Fibroblast of mammary gland (primary cell): Measurements from ENCODE around the gene FAM13C.

Source experiments
- DNase-seq: peaks from one replicate; pipeline ENCODE4 v3.0.0-alpha.2; 2010; ENCODE audit warnings: low read depth
- H3K4me3 ChIP-seq: 2 replicates; pipeline ENCODE4 v1.5.1; 2011; ENCODE audit warnings: low read depth, mild to moderate bottlenecking, low read length, moderate library complexity; ENCODE audit not compliant: control insufficient read depth
- TF ChIP-seq, protein P1 (sequence below): conservative IDR thresholded peaks from 2 replicates; pipeline ENCODE4 v1.5.1; 2011; ENCODE audit warnings: low read depth, low read length, inconsistent platforms; ENCODE audit not compliant: control insufficient read depth, insufficient read depth

The FAM13C gene

DNA sequence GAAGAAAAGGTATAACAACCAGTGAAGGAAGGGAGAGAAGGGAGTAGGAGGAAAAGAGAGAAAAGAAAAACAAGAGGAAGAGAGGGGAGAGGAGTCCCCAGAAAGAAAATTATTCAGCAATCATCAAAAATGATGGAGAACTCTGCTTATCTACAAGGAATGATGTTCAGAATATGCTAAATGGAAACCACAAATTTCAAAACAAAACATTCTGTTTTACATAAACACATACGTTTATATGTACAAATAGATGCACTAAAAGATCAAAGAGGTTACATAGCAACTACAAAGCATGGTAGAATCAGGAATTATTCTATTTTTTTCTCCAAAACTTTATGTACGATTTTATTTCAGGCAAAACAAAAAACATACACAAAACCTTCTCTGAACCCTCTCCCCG lies 91.9 kb downstream of the FAM13C start:
- no peak for DNase-seq
- no peak overlapping the region for H3K4me3 ChIP-seq
- TF ChIP-seq, protein P1, sequence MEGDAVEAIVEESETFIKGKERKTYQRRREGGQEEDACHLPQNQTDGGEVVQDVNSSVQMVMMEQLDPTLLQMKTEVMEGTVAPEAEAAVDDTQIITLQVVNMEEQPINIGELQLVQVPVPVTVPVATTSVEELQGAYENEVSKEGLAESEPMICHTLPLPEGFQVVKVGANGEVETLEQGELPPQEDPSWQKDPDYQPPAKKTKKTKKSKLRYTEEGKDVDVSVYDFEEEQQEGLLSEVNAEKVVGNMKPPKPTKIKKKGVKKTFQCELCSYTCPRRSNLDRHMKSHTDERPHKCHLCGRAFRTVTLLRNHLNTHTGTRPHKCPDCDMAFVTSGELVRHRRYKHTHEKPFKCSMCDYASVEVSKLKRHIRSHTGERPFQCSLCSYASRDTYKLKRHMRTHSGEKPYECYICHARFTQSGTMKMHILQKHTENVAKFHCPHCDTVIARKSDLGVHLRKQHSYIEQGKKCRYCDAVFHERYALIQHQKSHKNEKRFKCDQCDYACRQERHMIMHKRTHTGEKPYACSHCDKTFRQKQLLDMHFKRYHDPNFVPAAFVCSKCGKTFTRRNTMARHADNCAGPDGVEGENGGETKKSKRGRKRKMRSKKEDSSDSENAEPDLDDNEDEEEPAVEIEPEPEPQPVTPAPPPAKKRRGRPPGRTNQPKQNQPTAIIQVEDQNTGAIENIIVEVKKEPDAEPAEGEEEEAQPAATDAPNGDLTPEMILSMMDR = no peak

DNA sequence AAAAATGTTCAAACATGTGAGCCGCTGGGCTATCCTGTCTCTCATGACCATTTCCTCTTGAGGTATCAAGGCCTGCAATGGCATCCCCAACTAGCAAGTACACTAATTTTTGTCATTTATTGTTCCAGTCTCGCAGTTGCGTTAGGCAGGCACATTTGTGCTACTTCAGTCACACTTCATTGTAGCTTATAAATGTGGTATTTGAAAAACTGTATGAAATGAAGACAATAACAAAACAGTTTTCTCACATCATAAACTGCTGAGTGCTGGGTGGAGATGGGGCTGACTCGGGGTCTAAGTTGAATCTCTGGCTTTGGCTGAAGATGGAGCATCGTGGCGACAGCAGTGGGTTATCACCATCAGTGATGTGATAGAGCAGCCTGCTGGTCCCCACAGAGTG lies 92.7 kb downstream of the FAM13C start:
- TF ChIP-seq, protein P1 = no peak
- no peak overlapping the region for H3K4me3 ChIP-seq
- no peak for DNase-seq

DNA sequence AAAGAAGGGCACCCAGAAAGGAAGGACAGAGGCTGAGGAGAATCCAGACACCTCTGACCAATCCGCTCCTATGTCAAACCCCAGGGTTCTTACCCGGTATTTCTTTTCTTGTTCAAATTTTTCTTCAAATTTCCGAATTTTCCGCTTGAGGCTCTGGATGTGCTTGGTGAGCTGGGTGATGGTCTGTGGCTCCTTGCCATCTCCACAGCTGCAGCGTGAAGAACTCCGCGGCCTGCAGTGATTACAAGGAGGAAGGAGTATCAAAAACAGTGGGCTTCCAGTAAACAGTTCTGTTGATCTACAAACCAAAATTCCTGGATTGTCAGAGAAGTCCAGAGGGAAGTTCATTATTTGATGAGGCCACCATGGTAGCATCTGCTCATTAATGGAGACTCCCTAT lies 93.9 kb downstream of the FAM13C start:
- no peak overlapping the region for H3K4me3 ChIP-seq
- DNase-seq = no peak
- TF ChIP-seq, protein P1 = no peak

DNA sequence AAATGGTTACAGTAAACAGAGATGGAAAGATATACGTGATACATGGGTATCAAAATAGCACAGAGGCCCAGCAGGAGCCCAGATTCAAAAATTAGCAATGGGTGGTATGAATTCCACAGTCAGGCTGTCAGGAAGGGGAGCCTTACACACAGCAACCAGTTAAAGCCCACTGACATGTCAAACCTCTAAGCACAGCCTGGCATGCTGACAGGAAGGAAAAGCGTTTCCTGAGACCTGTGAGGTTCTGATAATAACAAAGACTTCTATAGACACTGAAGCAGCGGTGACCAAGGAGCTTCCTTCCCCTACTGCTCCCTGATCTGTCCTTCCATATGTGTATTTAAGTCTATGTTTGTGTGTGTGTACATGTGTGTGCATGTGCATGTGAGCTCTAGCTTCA lies 96.0 kb downstream of the FAM13C start:
- H3K4me3 ChIP-seq = no peak overlapping the region
- TF ChIP-seq, protein P1 = no peak
- DNase-seq = no peak

DNA sequence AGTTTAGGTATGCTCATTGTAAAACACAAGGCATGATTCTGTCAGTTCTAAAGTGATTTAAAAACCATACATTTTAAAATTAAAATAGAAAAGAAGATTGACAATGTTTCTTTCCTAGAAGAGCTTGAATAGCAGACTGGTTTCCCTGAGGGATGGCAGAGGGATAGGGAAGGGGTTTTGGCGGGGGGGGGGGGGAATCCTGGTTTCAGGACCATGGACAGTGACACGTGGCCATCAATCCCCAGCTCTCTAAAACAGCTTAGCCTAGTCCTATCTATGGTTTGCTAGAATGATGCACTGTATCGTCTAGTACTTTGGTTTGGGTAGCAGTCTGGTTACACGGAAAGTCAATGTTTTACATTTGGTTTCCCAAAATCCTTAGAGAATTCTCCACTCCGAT lies 97.2 kb downstream of the FAM13C start:
- no peak for DNase-seq
- no peak overlapping the region for H3K4me3 ChIP-seq
- TF ChIP-seq, protein P1 = no peak

DNA sequence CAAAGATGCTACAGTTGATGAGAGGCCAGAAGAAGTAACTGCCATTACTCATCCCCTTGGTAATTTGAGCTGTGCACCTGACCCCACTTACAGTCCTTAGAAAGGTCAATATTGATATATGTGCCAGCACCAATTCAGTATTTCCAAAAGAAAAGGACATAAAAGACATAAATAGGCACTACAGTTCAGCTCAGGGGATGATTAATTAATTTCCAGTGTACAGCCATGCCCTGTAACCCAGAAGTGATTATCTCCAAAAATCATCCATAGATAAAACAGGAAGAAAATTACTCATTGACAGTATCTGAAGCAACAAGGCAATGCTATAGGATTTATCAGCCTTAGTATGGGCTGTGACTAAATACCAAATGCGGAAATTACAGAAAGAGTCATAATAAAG lies 103.5 kb downstream of the FAM13C start:
- DNase-seq = no peak
- TF ChIP-seq, protein P1 = no peak
- H3K4me3 ChIP-seq = no peak overlapping the region

DNA sequence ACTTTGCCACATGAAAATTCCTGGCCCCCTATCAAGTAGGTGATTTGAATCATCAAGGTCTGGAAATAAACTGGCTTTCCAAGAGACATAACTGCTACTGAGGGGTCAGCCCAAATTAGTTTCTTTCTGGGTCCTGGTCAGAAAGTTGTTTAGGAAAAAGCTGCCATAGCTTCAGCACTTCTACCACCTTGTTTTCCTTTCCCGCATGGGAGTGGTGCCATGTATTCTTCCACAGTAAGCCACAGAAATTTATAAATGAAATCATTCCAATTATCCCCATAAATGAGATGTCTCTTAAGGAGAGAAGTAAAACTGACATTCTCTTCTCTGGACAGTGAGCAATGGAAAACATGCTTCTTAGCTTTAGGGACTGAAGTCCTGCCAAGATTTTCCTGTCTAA lies 105.1 kb downstream of the FAM13C start:
- no peak overlapping the region for H3K4me3 ChIP-seq
- TF ChIP-seq, protein P1 = no peak
- DNase-seq = no peak
